ENCODE data around the gene CCDC154. TPM values are rescaled to one million over a fixed set of nuclear protein-coding genes. Genes with fewer than 3 reads are reported as not detected.
"Not testable (repeated sequence)": the region's sequence is repeated elsewhere in the genome, so short reads cannot be mapped to it uniquely, and the experiment has no call there.

Gene CCDC154, protein sequence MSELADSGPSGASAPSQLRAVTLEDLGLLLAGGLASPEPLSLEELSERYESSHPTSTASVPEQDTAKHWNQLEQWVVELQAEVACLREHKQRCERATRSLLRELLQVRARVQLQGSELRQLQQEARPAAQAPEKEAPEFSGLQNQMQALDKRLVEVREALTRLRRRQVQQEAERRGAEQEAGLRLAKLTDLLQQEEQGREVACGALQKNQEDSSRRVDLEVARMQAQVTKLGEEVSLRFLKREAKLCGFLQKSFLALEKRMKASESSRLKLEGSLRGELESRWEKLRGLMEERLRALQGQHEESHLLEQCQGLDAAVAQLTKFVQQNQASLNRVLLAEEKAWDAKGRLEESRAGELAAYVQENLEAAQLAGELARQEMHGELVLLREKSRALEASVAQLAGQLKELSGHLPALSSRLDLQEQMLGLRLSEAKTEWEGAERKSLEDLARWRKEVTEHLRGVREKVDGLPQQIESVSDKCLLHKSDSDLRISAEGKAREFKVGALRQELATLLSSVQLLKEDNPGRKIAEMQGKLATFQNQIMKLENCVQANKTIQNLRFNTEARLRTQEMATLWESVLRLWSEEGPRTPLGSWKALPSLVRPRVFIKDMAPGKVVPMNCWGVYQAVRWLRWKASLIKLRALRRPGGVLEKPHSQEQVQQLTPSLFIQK
- 0.26 TPM for polyA plus RNA-seq (2013, experiment 1 of 2; ENCODE audit: insufficient read length)
- 0.68 TPM for polyA plus RNA-seq (2013, experiment 2 of 2; ENCODE audit: insufficient read length)

DNA sequence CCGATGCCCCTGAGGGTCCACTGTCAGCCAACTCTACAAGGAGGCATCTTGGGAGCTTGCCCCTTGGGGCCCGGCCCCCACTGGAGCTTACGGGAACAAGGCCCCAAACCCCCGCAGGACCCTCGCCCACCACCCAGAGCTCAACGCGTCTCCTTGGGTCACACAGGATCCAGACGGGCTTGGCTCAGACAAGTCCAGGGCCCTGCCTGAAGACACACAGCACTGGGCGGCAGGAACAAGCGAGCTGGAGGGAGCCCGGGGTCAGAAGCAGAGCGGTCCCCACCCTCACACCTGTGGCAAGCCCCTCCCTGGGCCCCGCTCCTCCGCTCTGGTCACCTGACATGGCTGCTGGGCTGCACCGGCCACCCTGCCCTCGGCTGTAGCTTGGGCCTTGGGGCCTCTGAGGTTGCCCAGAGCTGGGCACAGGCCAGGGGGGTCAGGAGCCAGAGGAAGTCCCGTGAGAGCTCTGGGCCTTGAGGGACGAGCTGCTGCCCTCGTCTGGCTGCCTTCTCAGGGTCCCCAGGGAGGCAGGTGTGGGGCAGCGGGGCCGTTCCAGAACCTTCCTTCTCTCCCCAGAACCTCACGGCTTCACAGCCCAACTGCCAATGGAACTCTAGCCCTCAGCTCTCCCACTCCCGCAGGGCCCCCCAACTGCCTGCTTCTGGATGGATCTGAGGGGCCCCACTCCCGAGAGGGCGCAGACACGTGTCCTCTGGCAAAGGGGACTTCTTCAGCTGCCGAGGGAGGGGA, at the start of gene CCDC154:
Gene CCDC154, minus strand, starts transcription at position 577 of the 750 bp plus-strand sequence. Its CDS starts 234 bp downstream, at position 343.
- no peak for DNase-seq

DNA sequence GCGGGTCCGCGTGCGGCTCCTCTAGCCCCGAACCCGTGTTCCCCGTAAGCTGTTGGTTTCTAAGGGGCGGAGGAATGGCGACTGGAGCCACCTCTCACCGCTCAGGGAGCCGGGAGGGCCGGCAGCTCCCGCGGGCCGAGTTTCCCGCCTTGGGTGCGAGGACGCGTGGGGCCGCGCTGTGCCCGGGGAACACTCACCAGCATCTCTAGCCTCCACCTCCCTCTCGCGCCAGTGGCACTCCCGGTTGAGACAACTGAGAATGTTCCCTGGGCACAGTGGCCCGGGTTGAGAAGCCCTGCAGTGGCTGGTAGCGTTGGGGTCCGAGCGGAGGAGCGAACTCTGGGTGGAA, 49.4 kb upstream of the CCDC154 start:
- DNase-seq: no peak

DNA sequence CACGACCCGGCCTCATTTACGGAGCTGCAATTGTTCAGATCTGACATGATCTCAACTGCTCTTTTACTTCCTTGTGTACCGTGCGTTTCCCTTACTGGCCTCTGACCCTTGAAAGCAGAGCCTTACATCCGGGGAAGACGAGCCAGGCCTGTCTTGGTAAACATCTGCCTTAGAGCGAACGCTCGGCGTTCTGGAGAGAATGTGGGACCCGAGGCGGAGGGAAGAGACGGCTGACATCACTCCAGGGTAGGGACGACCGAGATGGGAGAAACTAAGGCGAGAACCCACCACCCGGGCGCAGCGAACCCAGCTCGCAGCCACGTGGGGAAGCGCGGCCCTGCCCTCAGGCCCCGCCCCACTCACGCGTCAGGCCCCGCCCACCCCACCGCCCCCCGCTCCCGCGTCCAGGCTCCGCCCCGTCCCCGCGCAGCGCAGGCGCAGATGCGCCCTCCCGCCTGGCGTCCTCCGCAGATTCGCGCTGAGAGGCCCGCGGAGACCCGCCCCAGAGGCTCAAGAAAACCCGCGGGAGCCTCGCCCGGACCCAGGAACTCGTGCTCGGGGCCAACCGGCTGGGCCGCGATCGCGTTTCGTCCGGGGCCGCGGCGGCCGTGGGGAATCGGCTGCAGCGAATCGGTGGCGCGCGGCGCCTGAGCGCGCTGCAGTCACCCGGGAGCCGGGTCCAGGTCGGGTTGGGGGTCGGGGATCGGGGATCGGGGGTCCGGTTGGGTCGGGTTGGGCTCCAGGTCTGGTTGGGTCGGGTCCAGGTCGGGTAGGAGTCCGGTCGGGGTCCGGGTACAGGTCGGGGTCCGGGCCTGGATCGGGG, 48.8 kb upstream of the CCDC154 start, which contains the start of gene TELO2:
Gene TELO2, plus strand, starts transcription at position 438 of the 823 bp plus-strand sequence. CDS start 922 bp downstream, outside the sequence.
- peak; percentile 79 for DNase-seq

DNA sequence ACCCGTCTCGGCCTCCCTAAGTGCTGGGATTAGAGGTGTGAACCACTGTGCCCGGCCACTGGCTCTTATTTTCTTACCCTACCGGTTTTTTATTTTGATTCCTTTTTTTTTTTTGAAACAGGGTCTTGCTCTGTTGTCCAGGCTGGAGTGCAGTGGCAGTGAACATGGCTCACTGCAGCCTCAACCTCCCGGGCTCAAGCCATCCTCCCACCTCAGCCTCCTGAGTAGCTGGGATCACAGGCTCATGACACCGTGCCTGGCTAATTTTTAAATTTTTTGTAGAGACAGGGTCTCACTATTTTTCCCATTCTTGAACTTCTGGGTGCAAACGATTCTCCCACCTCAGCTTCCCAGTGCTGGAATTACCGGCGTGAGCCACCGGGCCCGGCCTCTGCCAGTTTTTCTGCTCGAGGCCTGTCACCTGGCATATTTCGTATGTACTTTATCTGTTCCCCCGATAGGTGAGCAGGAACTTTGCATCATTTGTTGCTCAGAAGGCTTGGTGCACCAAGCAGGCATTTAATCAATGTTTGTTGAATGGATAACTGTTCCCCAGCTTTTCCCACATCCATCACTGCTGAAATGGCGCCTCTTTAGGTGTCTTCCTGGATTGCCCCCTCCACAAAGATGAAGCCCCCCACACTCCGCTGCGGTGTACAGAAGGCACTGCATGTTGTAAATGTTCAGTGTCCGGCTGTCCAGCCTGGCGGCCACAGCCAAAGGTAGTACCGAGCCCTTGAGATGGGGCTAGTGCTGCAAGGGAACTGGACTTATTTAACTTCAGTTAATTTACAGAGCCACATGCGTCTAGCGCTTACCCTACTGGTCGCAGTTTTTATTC, 47.9 kb upstream of the CCDC154 start:
- DNase-seq: no peak

DNA sequence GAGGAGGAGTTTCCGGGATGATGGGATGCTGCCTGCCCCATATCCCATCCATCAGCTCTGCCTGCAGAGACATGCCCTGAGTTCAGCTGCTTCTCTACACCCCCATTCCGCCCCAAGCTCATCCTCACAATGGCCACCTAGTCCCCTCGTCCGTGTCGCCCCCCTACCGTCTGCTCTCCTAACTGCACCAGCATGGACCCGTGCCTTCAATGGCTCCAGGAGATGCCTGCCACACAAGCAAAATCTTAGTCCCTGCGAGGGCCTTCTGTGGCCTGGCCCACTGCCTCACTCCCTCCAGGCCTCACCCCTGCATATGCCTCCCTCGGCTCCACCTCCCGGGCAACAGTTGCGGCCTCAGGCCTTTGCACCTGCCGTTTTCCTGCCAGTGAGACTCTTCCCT, 47.0 kb upstream of the CCDC154 start:
- DNase-seq: no peak

DNA sequence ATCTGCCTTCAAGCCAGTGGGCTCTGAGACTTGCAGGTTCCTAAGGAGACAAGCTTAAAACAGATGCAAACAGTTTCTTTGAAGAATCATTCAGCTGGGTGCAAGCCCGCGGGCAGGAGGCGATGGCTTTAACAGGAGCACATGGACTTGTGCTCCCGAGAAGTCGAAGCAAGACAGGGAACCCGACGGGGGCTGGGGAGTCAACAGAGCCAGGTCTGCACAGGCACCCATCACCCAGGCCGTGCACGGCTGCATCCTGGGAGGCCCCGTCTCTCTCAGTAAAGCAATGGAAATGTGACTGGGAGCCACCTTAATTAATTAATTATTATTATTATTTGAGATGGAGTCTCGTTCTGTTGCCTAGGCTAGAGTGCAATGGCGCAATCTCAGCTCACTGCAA, 44.7 kb upstream of the CCDC154 start:
- DNase-seq: no peak

DNA sequence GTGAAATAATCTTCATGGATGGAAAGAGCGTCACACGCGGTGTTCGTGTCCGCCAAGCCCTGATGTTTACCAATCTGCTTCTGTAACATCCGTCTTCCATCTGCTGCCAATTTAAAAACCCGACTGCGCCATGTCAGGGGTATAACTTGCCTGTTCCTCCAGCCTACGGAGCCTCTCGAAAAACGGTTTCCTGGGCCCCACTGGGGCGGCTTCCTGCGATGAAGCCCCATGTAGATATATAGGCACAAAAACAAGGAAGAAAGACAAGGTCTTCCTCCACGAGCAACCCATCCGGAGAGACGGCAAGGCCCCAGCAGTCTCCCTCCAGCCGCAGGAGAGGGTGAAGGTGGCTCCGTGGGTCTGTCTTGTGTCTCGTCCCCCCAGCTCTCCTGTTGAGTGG, 44.3 kb upstream of the CCDC154 start, which contains the start of gene PTX4:
Gene PTX4, minus strand, starts transcription at position 326 of the 400 bp plus-strand sequence. Its CDS starts 35 bp downstream, at position 291.
- no peak for DNase-seq

DNA sequence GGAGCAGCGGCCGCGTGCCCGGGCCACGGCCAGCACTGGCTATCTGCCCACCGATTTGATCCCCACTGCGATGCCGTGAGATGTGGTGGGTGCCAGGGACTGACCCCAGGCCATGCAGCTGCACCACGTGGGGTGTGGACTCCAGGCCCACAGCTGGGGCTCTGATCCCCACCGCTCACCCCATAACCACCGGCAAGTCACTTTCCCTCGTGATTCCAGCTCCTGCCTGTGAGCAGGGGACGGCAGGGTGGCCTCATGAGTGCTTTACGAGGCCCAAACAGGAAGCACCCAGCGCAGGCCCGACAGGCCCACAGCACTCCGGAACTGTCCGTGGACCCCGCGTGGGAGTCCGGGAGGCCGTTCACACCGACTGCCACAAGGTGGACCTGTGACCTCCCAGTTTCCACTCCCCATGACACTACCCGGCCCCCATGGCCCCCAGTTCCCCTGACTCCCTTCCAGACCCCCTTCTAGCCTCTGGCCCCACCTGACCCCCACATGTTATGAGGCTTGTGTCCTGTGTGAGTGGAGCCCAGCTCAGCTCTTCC, 43.8 kb upstream of the CCDC154 start:
- no peak for DNase-seq

DNA sequence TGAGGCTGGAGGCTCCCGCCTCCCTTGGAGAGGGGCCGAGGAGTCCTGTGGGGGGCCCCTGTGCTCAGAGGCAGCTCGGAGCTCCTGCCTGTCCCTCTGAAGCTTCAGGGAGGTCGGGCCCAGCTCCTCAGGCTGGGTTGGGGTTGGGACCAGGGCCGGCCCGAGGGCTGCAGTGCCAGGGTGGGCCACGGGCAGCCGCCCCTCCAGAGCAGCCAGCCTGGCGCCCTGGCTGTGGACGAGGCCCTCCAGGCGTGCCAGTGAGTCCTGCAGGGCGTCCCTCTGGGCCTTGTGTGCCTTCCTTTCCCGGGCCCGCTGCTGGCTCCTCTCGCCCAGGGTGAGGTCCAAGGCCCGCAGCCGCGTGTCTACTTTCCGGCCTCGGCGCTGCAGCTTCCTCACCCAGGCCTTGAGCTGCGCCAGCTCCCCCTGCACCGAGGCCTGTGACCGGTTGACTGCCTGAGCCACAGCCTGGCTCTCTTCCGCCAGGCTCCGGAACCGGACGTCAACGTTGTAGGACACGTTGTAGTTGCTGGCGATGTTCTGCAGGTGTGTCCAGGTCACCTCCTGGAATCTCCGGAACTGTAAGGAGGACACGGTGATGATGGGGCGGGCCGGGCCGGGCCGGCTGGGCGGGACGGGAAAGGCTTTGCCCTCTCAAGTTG, 43.2 kb upstream of the CCDC154 start:
- DNase-seq: no peak

DNA sequence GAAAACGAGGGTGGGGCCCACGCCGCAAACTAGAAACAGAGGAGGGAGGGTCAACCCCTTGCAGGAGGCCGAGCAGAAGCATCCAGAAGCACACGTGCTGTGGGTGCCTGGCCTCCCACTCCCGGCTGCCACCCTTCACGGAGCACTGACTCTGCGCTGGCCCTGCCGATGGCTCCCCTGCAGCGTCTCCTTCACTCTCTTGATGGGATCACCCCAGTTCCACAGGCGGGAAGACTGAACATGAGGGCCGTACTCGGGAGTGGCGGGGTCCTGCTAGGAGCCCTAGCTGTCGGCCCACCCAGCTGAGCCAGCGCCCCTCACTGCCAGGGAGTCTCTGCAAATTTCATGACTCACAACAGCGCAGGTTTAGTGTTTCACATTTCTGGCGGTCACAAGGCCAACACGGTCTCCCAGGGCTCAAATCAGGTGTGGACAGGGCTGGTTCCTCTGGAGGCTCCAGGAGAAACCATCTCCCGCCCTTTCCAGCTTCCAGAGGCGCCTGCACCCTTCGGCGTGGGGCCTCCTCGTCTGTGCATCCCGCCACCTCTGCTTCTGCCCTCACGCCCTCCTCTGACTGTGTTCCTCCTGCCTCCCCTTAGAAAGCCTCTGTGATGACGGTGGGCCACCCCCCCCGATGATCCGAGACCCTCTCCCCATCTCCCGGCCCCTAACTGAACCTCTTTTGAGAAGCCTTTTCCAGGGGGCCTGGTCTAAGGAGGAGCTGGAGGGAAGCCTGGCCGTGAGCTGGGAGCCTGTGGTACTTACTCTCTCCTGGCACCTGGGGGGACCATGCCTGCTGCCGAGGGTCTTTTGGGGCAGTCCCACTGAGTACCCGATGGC, 42.4 kb upstream of the CCDC154 start:
- no peak for DNase-seq

DNA sequence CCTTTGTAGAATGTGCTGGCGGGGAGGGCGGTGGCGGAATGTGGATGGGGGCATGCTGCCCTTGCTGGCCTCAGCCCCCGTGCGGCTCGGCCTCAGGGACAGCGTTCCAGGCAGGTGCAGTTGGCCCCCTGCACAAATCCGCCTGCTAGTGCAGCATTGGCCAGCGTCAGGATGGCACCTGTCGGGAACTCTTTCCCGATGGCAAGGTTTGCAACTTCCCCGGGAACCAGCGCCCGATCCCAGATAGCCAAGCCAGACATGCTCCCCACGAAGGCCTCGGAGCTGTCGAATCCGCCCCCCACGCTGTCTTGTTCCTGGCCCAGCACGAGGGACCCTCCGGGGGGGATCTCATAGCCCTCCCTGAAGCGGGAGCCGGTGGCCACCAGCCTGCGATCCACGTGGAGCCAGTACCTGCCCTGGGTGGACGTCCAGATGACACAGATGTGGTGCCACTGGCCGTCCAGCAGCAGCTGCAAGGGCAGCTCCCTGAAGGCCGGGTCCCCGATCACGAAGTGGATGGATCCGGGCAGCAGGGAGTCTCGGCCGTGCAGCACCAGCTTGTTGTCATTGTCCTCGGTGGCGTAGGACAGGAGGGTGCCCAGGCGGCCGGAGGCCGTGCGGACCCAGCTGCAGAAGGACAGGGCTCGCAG, 41.6 kb upstream of the CCDC154 start:
- DNase-seq: no peak

DNA sequence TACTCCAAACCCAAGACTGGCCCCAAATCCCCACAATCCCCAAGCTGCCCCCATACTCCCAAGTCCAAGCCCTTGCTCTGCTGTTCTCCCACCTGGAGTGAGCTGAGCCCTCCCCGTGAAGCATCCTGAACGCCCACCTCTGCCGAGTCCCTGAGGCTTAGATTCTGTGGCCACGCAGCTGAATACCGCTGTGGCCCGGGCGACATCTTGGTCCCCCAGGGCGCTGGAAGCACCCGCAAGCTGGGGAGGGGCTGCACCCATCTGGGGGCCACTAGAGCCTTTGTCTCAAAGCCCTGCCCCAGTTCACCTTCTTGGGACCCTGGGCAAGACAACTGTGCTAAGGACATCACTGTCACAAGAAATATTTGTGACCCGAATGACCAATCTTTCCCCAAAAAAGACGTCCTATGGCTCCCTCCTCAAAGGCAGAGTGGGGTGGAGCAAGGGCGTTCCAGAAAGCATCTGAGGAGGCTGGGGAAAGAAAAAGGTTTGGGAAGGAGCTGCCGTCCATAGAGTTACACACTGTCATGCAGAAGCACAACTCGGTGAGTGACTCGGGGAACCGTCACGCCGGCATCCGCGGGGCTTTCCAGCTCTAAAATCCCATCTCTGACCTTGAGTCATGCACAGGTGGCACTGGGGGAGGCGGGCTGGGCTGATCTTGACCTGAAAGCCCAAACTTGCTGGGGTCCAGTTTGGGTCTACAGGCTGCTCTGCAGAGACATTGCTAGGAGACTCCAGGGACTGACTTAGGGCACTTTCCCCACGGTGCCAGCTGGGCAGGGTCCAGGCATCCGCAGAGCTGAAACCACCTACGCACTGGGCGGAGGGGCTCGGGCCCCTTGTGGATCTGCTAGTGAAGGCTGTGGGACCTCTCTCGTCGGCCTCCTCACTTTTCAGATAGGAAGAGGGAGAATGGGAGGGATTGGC, 37.8 kb upstream of the CCDC154 start:
- DNase-seq: no peak

DNA sequence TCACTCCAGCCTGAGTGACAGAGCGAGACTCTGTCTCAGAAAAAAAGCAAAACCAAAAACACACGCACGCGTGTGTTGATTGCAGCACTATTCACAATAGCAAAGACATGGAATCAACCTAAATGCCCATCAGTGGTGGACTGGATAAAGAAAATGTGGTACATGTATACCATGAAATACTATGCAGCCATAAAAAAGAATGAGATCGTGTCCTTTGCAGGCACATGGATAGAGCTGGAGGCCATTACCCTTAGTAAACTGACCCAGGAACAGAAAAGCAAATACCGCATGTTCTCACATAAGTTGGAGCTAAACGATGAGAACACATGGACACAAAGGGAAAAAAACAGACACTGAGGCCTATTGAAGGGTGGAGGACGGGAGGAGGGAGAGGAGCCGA, 34.6 kb upstream of the CCDC154 start:
- not testable (repeated sequence) for DNase-seq

DNA sequence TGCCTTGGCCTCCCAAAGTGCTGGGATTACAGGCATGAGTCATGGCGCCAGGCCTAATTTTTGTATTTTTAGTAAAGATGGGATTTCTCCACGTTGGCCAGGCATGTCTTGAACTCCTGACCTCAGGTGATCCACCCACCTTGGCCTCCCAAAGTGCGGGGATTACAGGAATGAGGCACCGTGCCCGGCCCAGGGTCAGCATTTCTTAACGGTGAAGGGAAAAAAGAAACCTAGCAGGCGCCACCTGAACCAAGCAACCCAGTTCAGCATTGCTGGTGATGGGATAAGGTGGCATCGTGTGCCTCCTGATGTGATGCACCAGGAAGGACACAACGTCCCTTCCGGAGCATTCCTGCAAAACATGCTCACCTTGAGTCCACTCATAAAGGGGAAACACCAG, 32.7 kb upstream of the CCDC154 start:
- no peak for DNase-seq

DNA sequence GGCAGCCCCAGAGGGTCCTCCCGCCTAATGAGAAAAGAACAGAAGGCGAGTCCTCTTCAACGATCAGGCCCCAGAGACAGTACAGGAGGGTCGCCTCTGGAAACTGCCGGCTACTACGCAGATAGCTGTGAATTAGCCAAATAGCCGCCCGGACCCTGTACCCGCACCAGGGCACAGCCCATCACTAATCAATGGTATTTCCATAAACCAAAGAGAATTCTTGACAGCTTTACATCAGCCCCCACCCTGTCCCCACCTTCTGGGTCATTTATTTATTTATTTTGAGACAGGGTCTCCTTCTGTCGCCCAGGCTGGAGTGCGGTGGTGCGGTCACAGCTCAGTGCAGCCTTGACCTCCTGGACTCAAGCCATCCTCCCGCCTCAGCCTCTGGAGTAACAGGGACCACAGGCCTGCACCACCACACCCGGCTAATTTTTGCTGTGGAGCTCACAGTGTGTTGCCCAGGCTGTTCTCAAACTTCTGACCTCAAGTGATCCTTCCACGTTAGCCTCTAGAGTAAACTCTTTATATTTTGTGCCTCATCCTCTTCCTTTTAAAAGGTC, 31.3 kb upstream of the CCDC154 start:
- no peak for DNase-seq

DNA sequence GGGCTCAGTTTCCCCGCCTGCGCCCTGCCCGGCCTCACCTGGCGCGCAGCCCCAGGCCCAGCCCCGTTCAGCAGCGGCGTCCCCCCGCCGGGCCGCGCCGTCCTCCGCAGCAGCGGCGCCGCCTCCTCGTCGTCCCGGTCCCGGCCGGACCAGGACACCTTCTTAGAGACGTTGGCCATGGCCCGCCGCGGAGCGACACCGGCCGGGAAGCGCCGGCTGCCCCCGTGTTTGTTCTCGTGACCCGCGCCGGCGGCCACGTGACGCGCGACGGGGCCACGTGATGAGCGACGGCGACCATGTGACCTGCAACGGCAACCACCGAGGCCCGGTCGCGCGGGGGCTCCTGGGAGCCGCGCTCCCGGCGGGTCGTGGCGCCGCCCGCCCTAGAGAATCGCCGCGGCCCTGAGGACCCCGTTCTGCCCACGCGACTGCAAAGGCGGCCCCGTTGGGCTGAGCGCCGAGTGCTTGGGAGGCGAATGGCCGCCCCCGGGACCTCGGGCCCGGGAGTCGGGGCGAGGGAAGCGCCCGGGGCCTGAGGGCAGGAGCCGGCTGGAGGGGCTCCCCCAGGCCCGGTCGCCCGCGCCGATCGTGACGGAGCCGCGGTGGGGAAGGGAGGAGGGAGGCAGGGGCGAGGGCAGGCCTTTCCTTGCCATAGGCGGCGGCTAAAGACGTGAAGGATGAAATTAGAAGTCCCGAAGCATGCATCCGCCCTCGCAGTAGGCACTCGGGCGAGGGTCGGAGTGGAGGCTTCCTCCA, 30.6 kb upstream of the CCDC154 start, which contains the start of gene CLCN7:
Gene CLCN7, minus strand, starts transcription at position 233 of the 756 bp plus-strand sequence. Its CDS starts 54 bp downstream, at position 179.
- peak; percentile 88 for DNase-seq

All from fibroblast of skin of scalp (primary cell).